ENCODE results near the gene TLCD2. TPM values are rescaled to one million over a fixed set of nuclear protein-coding genes. Genes with fewer than 3 reads are reported as not detected.

The TLCD2 gene
- total RNA-seq, 1 experiment from 2014 or later: 2.1 TPM

DNA sequence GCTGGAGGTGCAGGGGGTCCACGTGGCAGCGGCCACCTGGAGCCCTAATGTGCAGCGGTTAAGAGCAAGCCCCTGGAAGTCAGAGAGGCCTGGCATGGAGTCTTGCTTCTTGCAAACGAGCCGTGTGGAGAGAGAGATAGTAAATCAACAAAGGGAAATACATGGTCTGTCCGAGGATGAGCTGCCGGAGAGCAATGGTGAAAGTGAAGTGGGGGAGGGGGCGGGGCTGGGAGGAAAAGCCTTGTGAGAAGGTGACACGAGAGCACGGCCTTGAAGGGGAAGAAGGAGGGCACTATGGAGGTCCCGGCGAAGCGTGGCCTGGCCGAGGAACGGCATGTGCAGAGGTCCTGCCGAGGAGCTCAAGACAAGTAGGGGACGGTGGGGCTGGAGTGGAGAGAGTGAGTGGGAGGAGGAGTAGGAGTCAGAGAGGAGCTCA is 45.7 kb upstream of the TLCD2 start:
- no peak overlapping the region for H3K27ac ChIP-seq (ENCODE audit: low read depth, low read length, poor library complexity, severe bottlenecking)
- BruUV-seq (replicated peaks): no TSS peak
- intact Hi-C loops (cut with micrococcal nuclease; ENCODE audit: unreplicated experiment): no loop called here

DNA sequence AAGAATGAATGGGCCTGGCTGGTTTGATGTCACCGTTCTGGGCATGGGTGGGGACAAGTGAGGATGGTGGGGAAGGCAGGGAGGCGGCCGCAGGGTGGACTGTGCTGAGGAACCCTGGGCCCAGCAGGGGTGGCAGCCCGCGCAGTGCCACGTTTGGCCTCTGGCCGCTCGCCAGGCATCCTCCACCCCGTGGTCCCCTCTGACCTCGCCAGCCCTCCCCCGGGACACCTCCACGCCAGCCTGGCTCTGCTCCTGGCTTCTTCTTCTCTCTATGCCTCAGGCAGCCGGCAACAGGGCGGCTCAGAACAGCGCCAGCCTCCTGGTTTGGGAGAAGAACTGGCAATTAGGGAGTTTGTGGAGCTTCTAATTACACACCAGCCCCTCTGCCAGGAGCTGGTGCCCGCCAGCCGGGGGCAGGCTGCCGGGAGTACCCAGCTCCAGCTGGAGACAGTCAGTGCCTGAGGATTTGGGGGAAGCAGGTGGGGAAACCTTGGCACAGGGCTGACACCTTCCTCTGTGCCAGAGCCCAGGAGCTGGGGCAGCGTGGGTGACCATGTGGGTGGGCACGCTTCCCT is 45.2 kb upstream of the TLCD2 start:
- no TSS peak for BruUV-seq (replicated peaks)
- POLR2A ChIA-PET (ENCODE audit: low non-redundant PET): interaction anchor here (0.5 to 0.6 kb wide), 3 partner anchors 14 to 702 kb away, joined by 3 to 12 read pairs (median 3); no protein-coding TSS in a partner anchor
- no peaks in the 10 kb centered on the region for H3K27me3 ChIP-seq (replicated peaks; ENCODE audit: insufficient read depth, low read depth, low read length, poor library complexity)
- no peaks in the 10 kb centered on the region for H3K4me1 ChIP-seq (ENCODE audit: insufficient read depth, low read length, poor library complexity, severe bottlenecking)
- intact Hi-C loops (cut with micrococcal nuclease; ENCODE audit: unreplicated experiment): no loop called here
- H3K4me3 ChIP-seq (ENCODE audit: low read depth, low read length, poor library complexity, severe bottlenecking): no peak overlapping the region
- DNase-seq (ENCODE audit: low spot score): no peak
- no peaks in the 10 kb centered on the region for H3K36me3 ChIP-seq (ENCODE audit: insufficient read depth, low read length, poor library complexity, severe bottlenecking)
- no peak overlapping the region for H3K27ac ChIP-seq (ENCODE audit: low read depth, low read length, poor library complexity, severe bottlenecking)
- no peaks in the 10 kb centered on the region for H3K9me3 ChIP-seq (ENCODE audit: low read depth, low read length, poor library complexity, severe bottlenecking)
- CTCF ChIA-PET: no interaction called here
- no peak for TF ChIP-seq EZH2 (IDR thresholded peaks at IDR 0.05; ENCODE audit: borderline replicate concordance, low read depth, low read length, poor library complexity, severe bottlenecking)
- TF ChIP-seq, protein P1, sequence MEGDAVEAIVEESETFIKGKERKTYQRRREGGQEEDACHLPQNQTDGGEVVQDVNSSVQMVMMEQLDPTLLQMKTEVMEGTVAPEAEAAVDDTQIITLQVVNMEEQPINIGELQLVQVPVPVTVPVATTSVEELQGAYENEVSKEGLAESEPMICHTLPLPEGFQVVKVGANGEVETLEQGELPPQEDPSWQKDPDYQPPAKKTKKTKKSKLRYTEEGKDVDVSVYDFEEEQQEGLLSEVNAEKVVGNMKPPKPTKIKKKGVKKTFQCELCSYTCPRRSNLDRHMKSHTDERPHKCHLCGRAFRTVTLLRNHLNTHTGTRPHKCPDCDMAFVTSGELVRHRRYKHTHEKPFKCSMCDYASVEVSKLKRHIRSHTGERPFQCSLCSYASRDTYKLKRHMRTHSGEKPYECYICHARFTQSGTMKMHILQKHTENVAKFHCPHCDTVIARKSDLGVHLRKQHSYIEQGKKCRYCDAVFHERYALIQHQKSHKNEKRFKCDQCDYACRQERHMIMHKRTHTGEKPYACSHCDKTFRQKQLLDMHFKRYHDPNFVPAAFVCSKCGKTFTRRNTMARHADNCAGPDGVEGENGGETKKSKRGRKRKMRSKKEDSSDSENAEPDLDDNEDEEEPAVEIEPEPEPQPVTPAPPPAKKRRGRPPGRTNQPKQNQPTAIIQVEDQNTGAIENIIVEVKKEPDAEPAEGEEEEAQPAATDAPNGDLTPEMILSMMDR (conservative IDR thresholded peaks at IDR 0.05; ENCODE audit: low read depth, low read length): no peak

More for the DNA sequence above, 45.7 kb upstream of the TLCD2 start:
- TF ChIP-seq, protein P1 (conservative IDR thresholded peaks at IDR 0.05; ENCODE audit: low read depth, low read length): no peak
- TF ChIP-seq EZH2 (IDR thresholded peaks at IDR 0.05; ENCODE audit: borderline replicate concordance, low read depth, low read length, poor library complexity, severe bottlenecking): no peak
- Histone ChIP-seq H3K9me3 (ENCODE audit: low read depth, low read length, poor library complexity, severe bottlenecking) (no peaks in the 10 kb centered on the region), H3K4me3 (ENCODE audit: low read depth, low read length, poor library complexity, severe bottlenecking) (no peak overlapping the region), H3K36me3 (ENCODE audit: insufficient read depth, low read length, poor library complexity, severe bottlenecking) (no peaks in the 10 kb centered on the region), H3K4me1 (ENCODE audit: insufficient read depth, low read length, poor library complexity, severe bottlenecking) (no peaks in the 10 kb centered on the region), H3K27me3 (replicated peaks; ENCODE audit: insufficient read depth, low read depth, low read length, poor library complexity) (no peaks in the 10 kb centered on the region)
- ChIA-PET POLR2A (ENCODE audit: low non-redundant PET) (interaction anchor here (0.5 to 0.6 kb wide), 3 partner anchors 13 to 701 kb away, joined by 3 to 12 read pairs (median 3); no protein-coding TSS in a partner anchor), CTCF (no interaction called here)
- DNase-seq (ENCODE audit: low spot score): no peak

DNA sequence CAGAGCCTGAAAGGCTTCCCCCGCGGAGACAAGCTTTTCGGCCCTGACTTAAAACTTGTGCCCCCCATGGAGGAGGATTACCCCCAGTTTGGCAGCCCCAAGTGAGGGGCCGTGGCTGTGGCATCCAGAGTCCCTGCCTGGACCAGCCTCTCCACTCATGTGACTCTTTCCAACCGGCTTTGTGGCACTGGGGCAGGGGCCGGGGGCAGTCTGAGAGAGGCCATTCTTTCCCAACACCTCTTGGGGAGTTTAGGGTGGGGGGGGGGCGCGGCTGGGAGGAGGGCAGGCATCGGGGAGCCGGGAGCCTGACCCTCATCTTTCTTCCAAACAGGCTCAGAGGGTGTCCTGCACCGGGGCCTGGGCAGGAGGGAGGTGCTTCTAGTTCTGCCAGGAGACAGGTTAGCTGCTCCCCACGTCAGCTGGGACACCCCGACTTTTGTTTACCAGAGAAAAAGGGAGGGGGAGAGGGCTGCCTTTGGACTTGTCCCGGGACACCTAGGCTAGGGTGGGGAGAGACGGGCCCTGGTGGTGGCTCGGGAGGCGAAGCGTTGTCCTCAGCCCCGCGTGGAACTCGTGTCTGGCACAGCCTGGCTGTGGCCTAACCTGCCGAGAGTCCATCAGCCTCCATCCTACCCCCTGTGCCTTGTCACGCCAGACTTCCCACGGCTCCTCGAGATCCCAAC is 44.4 kb upstream of the TLCD2 start:
- Histone ChIP-seq H3K36me3 (ENCODE audit: insufficient read depth, low read length, poor library complexity, severe bottlenecking) (no peaks in the 10 kb centered on the region), H3K4me1 (ENCODE audit: insufficient read depth, low read length, poor library complexity, severe bottlenecking) (no peaks in the 10 kb centered on the region), H3K9me3 (ENCODE audit: low read depth, low read length, poor library complexity, severe bottlenecking) (no peaks in the 10 kb centered on the region), H3K27ac (ENCODE audit: low read depth, low read length, poor library complexity, severe bottlenecking) (no peak overlapping the region), H3K4me3 (ENCODE audit: low read depth, low read length, poor library complexity, severe bottlenecking) (no peak overlapping the region), H3K27me3 (replicated peaks; ENCODE audit: insufficient read depth, low read depth, low read length, poor library complexity) (no peaks in the 10 kb centered on the region)
- CTCF ChIA-PET: interaction anchor here (0.6 kb wide), 1 partner anchor 26 kb away, joined by 3 read pairs; no protein-coding TSS in a partner anchor
- intact Hi-C loops (cut with micrococcal nuclease; ENCODE audit: unreplicated experiment): no loop called here
- DNase-seq (ENCODE audit: low spot score): no peak
- POLR2A ChIA-PET (ENCODE audit: low non-redundant PET): no interaction called here
- BruUV-seq (replicated peaks): no TSS peak
- no peak for TF ChIP-seq EZH2 (IDR thresholded peaks at IDR 0.05; ENCODE audit: borderline replicate concordance, low read depth, low read length, poor library complexity, severe bottlenecking)
- TF ChIP-seq, protein P1 (conservative IDR thresholded peaks at IDR 0.05; ENCODE audit: low read depth, low read length): no peak
